Stimulated activated CD8-positive, alpha-beta memory T cell treated with anti-CD3 and anti-CD28 coated beads, Interleukin-12 subunit alpha, Interleukin-12 subunit beta, amount 100 ng/mL, for 24 hours (primary cell): Measurements from ENCODE around the gene B2M.
"Not testable (repeated sequence)": the region's sequence is repeated elsewhere in the genome, so short reads cannot be mapped to it uniquely, and the experiment has no call there.

Source experiments
- DNase-seq: peaks from one replicate; pipeline ENCODE4 v3.0.0-alpha.2; 2020; ENCODE audit errors: extremely low read depth

B2M gene

GRCh38 chr15:44711096-44711742 is at the start of gene B2M, which contains the start of gene PATL2:
Gene B2M (plus strand): TSS chr15:44711517. CDS start chr15:44711547, 30 bp downstream.
Gene PATL2 (minus strand): TSS chr15:44711323. CDS start chr15:44676490, 34,833 bp downstream.
- DNase-seq = peak; percentile 79

DNA sequence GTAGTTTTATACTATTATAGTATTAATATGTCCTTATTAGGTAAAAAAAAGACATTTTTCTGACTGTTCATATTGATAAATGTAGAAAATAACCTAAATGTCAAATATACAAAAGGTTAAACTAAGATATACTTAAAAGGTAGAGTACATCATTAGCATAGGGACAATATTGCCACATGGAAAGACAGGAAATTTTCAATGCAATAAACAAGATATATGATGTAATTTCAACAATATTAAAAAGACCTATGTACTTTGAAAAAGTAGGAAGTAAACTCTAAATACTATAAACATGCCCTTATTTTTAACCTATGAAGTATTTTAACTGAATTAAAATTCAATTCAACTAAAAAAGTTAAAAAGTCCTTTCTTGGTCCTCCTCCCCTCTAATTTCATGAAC is 49.7 kb upstream of the B2M start:
- no peak for DNase-seq

GRCh38 chr15:44662478-44663409 is 48.6 kb upstream of the B2M start:
- peak; percentile 62 for DNase-seq

DNA sequence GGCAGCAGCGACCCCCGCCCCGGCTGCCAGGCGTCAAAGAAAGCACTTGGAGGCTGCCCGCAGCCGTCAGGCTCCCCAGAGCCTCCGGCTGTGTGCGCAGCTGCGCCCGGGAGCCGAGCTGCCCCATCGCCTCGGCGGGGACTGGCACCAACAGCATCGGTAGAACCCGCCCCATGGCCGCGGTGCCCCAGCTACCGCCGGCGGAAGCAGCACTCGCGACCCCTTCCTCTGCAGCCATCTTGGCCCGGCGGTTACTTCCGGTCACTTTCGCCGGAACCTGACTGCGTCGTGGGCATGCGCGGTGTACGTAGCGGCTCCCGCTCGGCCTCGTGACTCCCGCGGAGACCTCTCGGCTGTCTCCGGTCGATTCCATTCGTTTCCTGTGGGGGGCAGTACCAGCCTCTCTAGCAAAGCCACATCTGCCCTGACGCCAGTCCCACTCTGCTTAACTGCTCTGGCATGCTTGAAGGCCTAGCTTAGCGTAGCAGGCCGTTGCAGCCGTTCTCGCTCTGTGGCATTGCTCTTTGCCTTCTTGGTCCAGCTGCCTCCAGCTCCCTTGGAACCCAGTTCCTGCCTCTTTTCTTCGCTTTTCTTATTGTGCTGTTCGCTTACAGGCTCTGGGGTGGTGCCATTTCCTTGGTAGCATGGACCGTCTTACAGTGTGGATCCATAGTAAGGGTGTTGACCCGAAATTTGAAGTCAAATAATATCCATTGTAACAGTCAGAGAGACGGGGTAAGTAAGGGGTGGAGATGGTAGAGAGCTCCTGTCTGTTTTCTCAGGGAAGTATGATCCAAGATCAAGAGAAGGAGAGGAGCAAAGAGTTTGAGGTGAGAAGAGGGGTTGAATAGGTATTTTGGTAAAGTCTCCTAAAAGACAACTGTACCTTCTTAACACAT is 47.7 kb upstream of the B2M start, which contains the start of gene SPG11:
TSS of gene SPG11 (minus strand) at position 253 of the 899 bp plus-strand sequence. CDS start at position 238, 15 bp downstream.
- DNase-seq = peak; percentile 85

GRCh38 chr15:44666210-44667038 is 44.9 kb upstream of the B2M start:
- no peak for DNase-seq

DNA sequence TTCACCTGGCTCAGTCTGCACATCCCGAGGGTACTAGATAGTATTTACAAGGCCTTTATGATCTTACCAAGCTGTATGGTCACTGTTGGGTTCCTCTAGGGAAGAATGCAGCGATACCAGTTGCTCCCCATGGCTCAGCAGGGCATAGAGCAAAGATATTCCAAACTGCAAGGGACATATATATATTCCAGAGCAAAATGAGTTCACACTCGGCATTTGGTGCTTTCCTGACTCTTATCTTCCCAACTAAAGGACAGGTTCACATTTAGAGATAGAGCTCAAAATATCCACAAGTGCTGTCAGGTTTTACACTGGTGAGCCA is 44.3 kb upstream of the B2M start:
- DNase-seq = no peak

DNA sequence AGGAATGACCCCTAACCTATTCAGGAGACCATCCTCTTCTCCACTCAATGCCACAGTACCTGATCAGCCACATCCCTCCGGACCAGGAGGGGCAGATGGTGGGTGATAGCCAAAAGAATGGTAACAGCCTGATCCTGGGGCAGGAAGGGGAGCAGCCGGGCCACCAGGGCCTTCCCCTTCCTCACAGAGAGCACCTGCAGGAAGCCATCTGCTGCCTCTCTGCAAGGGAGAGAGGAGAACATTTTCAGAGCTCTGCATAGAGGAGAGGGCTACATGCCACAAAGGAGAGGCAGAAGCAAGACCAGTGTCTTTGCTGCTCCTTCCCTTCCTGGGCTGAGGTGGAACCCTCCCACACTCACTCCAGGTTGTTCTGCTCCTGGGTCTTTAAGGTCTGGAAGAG is 42.4 kb upstream of the B2M start:
- no peak for DNase-seq

- DNase-seq = no peak
These were observed 41.0 kb upstream of the B2M start for GRCh38 chr15:44670087-44670950.

GRCh38 chr15:44673639-44674038 is 37.7 kb upstream of the B2M start:
- no peak for DNase-seq

DNA sequence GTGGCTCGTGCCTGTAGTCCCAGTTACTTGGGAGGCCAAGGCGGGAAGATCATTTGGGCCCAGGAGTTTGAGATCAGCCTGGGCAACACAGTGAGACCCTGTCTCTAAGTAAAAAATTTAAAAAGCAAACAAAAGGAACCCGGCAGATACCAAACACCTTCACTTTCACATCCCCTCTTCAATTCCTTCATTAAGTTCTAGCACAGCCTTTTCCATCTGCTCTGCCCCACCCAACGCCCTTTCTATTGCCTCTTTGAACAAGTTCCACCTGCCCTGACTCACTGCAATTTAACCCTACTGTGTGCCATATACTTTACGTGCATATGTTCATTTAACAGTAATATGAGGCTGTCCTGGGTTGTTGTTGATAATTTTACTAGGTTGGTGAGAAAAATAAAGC is 35.4 kb upstream of the B2M start:
- no peak for DNase-seq

- DNase-seq = no peak
These were observed 34.6 kb upstream of the B2M start for GRCh38 chr15:44676676-44677075.

DNA sequence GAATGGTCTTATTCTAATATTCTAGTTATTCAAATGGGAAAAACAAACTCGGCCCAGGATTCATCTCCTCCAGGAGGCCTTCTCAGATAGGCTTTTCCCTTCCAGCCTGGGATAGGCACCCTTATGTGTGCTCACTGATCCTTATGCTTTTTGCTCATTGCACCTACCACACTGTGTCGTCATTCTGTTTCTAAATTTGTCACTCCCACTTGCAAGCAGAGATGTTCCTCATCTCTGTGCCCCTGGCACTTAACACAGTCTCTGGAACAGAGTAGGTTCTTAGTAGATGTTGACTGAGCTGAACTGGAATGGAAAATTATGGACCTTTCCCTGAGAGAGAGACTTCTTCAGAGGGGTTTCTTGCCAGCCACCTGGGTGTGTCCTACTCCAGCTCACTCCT is 29.1 kb upstream of the B2M start:
- no peak for DNase-seq

DNA sequence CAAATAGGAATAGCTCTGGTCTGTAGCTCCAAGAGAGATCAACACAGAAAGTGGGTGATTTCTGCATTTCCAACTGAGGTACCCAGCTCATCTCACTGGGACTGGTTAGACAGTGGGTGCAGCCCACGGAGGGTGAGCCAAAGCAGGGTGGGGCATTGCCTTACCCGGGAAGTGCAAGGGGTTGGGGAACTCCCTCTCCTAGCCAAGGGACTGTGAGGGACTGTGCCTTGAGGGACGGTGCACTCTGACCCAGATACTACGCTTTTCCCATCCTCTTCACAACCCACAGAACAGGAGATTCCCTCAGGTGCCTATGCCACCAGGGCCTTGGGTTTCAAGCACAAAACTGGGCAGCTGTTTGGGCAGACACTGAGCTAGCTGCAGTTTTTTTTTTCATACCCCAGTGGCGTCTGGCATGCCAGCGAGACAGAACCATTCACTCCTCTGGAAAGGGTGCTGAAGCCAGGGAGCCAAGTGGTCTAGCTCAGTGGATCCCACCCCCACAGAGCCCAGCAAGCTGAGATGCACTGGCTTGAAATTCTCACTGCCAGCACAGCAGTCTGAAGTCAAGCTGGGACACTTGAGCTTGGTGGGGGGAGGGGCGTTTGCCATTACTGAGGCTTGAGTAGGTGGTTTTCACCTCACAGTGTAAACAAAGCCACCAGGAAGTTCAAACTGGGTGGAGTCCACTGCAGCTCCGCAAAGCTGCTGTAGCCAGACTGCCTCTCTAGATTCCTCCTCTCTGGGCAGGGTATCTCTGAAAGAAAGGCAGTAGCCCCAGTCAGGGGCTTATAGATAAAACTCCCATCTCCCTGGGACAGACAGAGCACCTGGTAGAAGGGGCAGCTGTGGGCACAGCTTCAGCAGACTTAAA is 28.3 kb upstream of the B2M start:
- DNase-seq = peak; percentile 51

DNA sequence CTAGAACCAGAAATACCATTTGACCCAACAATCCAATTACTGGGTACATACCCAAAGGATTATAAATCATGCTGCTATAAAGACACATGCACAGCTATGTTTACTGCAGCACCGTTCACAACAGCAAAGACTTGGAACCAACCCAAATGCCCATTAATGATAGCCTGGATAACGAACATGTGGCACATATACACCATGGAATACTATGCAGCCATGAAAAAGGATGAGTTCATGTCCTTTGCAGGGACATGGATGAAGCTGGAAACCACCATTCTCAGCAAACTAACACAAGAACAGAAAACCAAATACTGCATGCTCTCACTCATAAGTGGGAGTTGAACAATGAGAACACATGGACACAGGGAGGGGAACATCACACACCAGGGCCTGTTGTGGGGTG is 22.0 kb upstream of the B2M start:
- DNase-seq = not testable (repeated sequence)

GRCh38 chr15:44690245-44690644 is 21.1 kb upstream of the B2M start:
- DNase-seq = not testable (repeated sequence)

GRCh38 chr15:44692659-44693058 is 18.7 kb upstream of the B2M start:
- no peak for DNase-seq

- DNase-seq = no peak
These were observed 16.9 kb upstream of the B2M start for GRCh38 chr15:44694416-44694815.

- DNase-seq = no peak
These were observed 16.0 kb upstream of the B2M start for GRCh38 chr15:44695294-44695693.

- DNase-seq = no peak
These were observed 14.3 kb upstream of the B2M start for GRCh38 chr15:44697014-44697413.
